Measurements from ENCODE around the gene ZNF106. TPM values are rescaled to one million over a fixed set of nuclear protein-coding genes. Genes with fewer than 3 reads are reported as not detected.

The ZNF106 gene
- total RNA-seq, 1 experiment from 2014 or later, result 64.3 TPM

DNA sequence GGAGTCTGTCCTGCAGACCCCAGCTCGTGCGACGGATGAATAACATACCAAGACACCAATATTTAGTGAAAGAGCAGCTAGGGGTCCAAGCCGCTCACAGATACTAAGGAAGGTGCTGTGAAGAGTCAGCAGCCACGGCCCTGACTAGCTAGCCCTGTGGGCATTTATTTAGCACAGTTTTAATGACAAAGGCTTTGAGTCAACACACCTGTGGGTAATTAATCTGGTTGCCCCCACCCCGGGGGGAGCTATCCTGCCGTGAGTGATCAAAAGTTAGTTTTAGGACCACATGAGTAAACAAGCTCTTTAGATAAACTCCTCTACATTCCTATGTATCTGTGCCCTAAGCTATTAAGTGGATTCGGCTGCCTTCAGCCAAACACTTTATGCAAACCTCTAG, 112.9 kb downstream of the ZNF106 start:
- Histone ChIP-seq H3K27me3 (ENCODE audit: control insufficient read depth, insufficient read depth, low read length) (no peaks in the 10 kb centered on the region), H3K4me3 (ENCODE audit: low read depth in 2 of 2, low read length in 2 of 2) (no peak overlapping the region), H3K36me3 (ENCODE audit: control insufficient read depth, insufficient read depth, low read length) (no peaks in the 10 kb centered on the region), H3K4me1 (ENCODE audit: control insufficient read depth, insufficient read depth, low read length) (no peaks in the 10 kb centered on the region), H3K9me3 (ENCODE audit: control insufficient read depth, insufficient read depth, low read depth, low read length) (no peaks in the 10 kb centered on the region), H3K27ac (ENCODE audit: low read length) (no peak overlapping the region)
- in situ Hi-C loops (cut with HindIII; ENCODE audit: low pct_unique_long_range_greater_than_20kb, low sequenced_read_pairs), result no loop called here
- intact Hi-C loops (cut with micrococcal nuclease; ENCODE audit: unreplicated experiment), result no loop called here
- DNase-seq (ENCODE audit: low read depth, low spot score), result no peak
- TF ChIP-seq SIN3A (IDR thresholded peaks at IDR 0.05; ENCODE audit: borderline replicate concordance, insufficient read depth, low read depth, low read length), result no peak
- TF ChIP-seq POLR2AphosphoS5 (IDR thresholded peaks at IDR 0.05; ENCODE audit: low read depth, low read length), result no peak
- no peak for TF ChIP-seq TCF7L2 (IDR thresholded peaks at IDR 0.05; ENCODE audit: low read depth, low read length)
- no peak for TF ChIP-seq CTCF (IDR thresholded peaks at IDR 0.05)
- no peak for ATAC-seq
- CTCF ChIA-PET, result no interaction called here
- BruUV-seq (replicated peaks), result no TSS peak
- POLR2A ChIA-PET, result no interaction called here

DNA sequence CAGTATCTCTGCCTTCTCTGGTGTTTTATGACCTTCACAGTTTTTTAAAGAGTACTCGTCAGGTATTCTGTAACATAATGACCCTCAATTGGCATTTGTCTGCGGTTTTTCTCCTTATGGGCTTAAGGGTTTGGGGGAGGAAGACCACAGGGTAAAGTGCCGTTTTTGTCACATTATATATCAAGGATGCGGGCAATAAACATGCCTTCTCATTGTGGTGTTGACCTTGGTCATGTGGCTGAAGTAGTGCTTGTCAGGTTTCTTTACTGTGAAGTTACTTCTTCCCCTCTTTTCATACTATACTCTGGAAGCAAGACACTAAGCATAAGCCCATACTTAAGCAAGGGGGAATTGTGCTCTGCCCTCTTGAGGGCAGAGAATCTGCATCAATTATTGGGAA, 115.0 kb downstream of the ZNF106 start:
- Histone ChIP-seq H3K4me3 (ENCODE audit: low read depth in 2 of 2, low read length in 2 of 2) (no peak overlapping the region), H3K9me3 (ENCODE audit: control insufficient read depth, insufficient read depth, low read depth, low read length) (peaks cover 4% of the 10 kb centered on the region; the same call in 1 of the 2 replicates), H3K36me3 (ENCODE audit: control insufficient read depth, insufficient read depth, low read length) (no peaks in the 10 kb centered on the region), H3K27me3 (ENCODE audit: control insufficient read depth, insufficient read depth, low read length) (no peaks in the 10 kb centered on the region), H3K27ac (ENCODE audit: low read length) (no peak overlapping the region), H3K4me1 (ENCODE audit: control insufficient read depth, insufficient read depth, low read length) (no peaks in the 10 kb centered on the region)
- intact Hi-C loops (cut with micrococcal nuclease; ENCODE audit: unreplicated experiment), result no loop called here
- ChIA-PET CTCF (interaction anchor here (0.6 kb wide), 1 partner anchor 9 kb away, joined by 3 read pairs; no protein-coding TSS in a partner anchor), POLR2A (no interaction called here)
- TF ChIP-seq, protein P1, sequence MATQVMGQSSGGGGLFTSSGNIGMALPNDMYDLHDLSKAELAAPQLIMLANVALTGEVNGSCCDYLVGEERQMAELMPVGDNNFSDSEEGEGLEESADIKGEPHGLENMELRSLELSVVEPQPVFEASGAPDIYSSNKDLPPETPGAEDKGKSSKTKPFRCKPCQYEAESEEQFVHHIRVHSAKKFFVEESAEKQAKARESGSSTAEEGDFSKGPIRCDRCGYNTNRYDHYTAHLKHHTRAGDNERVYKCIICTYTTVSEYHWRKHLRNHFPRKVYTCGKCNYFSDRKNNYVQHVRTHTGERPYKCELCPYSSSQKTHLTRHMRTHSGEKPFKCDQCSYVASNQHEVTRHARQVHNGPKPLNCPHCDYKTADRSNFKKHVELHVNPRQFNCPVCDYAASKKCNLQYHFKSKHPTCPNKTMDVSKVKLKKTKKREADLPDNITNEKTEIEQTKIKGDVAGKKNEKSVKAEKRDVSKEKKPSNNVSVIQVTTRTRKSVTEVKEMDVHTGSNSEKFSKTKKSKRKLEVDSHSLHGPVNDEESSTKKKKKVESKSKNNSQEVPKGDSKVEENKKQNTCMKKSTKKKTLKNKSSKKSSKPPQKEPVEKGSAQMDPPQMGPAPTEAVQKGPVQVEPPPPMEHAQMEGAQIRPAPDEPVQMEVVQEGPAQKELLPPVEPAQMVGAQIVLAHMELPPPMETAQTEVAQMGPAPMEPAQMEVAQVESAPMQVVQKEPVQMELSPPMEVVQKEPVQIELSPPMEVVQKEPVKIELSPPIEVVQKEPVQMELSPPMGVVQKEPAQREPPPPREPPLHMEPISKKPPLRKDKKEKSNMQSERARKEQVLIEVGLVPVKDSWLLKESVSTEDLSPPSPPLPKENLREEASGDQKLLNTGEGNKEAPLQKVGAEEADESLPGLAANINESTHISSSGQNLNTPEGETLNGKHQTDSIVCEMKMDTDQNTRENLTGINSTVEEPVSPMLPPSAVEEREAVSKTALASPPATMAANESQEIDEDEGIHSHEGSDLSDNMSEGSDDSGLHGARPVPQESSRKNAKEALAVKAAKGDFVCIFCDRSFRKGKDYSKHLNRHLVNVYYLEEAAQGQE (IDR thresholded peaks at IDR 0.05; ENCODE audit: insufficient read depth in 1 of 2, low read depth in 2 of 2, low read length in 1 of 2), result no peak
- TF ChIP-seq TCF7L2 (IDR thresholded peaks at IDR 0.05; ENCODE audit: low read depth, low read length) (no peak), POLR2AphosphoS5 (IDR thresholded peaks at IDR 0.05; ENCODE audit: low read depth, low read length) (no peak), SIN3A (IDR thresholded peaks at IDR 0.05; ENCODE audit: borderline replicate concordance, insufficient read depth, low read depth, low read length) (no peak), CTCF (IDR thresholded peaks at IDR 0.05) (no peak)
- ATAC-seq (no peak), DNase-seq (ENCODE audit: low read depth, low spot score) (no peak)
- in situ Hi-C loops (cut with HindIII; ENCODE audit: low pct_unique_long_range_greater_than_20kb, low sequenced_read_pairs), result no loop called here
- BruUV-seq (replicated peaks), result no TSS peak
